ENCODE data around the gene UBR2.
"Not testable (repeated sequence)": the region's sequence is repeated elsewhere in the genome, so short reads cannot be mapped to it uniquely, and the experiment has no call there.

DNA sequence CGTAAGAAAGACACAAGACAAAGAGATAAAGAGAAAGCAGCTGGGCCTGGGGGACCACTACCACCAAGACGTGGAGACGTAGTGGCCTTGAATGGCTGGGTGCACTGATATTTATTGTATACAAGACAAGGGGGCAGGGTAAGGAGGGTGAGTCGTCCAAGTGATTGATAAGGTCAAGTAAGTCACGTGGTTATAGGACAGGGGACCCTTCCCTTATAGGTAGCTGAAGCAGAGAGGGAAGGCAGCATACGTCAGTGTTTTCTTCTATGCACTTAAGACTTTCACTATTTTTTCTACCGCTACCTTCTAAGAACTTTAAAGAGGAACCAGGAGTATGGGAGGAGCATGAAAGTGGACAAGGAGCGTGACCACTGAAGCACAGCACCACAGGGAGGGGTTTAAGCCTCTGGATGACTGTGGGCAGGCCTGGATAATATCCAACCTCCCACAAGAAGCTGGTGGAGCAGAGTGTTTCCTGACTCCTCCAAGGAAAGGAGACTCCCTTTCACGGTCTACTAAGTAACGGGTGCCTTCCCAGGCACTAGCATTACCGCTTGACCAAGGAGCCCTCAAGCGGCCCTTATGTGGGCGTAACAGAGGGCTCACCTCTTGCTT lies 170.1 kb downstream of the UBR2 start:
- not testable (repeated sequence) for TF ChIP-seq NR1H2 (CRISPR knock-in tag; IDR thresholded peaks at IDR 0.05); HDGF (IDR thresholded peaks at IDR 0.05); NR4A1 (CRISPR knock-in tag; IDR thresholded peaks at IDR 0.05); NR4A1 (tag; IDR thresholded peaks at IDR 0.05); CTCF (IDR thresholded peaks at IDR 0.05 in 2 of 3, conservative IDR thresholded peaks at IDR 0.05 in 1 of 3; ENCODE audit: insufficient read depth in 2 of 3, low read depth in 1 of 3, low read length in 3 of 3); NFYB (IDR thresholded peaks at IDR 0.05; ENCODE audit: extremely low read depth, insufficient read length); MYC (IDR thresholded peaks at IDR 0.05; ENCODE audit: low read depth, low read length); MYC (CRISPR knock-in tag; IDR thresholded peaks at IDR 0.05; ENCODE audit: borderline replicate concordance, low read depth); TARDBP (IDR thresholded peaks at IDR 0.05); YY1 (IDR thresholded peaks at IDR 0.05; ENCODE audit: borderline replicate concordance in 1 of 3, control insufficient read depth in 1 of 3, extremely low read depth in 1 of 3, insufficient read depth in 3 of 3, insufficient read length in 1 of 3, insufficient replicate concordance in 2 of 3, low read depth in 1 of 3, low read length in 2 of 3)
- TF ChIP-seq, protein P1, sequence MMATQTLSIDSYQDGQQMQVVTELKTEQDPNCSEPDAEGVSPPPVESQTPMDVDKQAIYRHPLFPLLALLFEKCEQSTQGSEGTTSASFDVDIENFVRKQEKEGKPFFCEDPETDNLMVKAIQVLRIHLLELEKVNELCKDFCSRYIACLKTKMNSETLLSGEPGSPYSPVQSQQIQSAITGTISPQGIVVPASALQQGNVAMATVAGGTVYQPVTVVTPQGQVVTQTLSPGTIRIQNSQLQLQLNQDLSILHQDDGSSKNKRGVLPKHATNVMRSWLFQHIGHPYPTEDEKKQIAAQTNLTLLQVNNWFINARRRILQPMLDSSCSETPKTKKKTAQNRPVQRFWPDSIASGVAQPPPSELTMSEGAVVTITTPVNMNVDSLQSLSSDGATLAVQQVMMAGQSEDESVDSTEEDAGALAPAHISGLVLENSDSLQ (IDR thresholded peaks at IDR 0.05) = not testable (repeated sequence)
- TF ChIP-seq, protein P2, sequence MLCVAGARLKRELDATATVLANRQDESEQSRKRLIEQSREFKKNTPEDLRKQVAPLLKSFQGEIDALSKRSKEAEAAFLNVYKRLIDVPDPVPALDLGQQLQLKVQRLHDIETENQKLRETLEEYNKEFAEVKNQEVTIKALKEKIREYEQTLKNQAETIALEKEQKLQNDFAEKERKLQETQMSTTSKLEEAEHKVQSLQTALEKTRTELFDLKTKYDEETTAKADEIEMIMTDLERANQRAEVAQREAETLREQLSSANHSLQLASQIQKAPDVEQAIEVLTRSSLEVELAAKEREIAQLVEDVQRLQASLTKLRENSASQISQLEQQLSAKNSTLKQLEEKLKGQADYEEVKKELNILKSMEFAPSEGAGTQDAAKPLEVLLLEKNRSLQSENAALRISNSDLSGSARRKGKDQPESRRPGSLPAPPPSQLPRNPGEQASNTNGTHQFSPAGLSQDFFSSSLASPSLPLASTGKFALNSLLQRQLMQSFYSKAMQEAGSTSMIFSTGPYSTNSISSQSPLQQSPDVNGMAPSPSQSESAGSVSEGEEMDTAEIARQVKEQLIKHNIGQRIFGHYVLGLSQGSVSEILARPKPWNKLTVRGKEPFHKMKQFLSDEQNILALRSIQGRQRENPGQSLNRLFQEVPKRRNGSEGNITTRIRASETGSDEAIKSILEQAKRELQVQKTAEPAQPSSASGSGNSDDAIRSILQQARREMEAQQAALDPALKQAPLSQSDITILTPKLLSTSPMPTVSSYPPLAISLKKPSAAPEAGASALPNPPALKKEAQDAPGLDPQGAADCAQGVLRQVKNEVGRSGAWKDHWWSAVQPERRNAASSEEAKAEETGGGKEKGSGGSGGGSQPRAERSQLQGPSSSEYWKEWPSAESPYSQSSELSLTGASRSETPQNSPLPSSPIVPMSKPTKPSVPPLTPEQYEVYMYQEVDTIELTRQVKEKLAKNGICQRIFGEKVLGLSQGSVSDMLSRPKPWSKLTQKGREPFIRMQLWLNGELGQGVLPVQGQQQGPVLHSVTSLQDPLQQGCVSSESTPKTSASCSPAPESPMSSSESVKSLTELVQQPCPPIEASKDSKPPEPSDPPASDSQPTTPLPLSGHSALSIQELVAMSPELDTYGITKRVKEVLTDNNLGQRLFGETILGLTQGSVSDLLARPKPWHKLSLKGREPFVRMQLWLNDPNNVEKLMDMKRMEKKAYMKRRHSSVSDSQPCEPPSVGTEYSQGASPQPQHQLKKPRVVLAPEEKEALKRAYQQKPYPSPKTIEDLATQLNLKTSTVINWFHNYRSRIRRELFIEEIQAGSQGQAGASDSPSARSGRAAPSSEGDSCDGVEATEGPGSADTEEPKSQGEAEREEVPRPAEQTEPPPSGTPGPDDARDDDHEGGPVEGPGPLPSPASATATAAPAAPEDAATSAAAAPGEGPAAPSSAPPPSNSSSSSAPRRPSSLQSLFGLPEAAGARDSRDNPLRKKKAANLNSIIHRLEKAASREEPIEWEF (CRISPR knock-in tag; IDR thresholded peaks at IDR 0.05) = not testable (repeated sequence)
